SKM-1 treated with dmso at 0.1 percent for 144 hours (cell line): Measurements from ENCODE around the gene RRBP1.

ENCODE experiments used
- DNase-seq: peaks from one replicate; lab custom pipeline; 2025; ENCODE audit not compliant: unreplicated experiment; lab: John Stamatoyannopoulos, UW

RRBP1 gene

GRCh38 chr20:17682103-17682888 is at the start of gene RRBP1:
RRBP1 (minus strand) TSS chr20:17682242; CDS start chr20:17660507, 21,735 bp downstream.
- peak; percentile 79 for DNase-seq

GRCh38 chr20:17731233-17731632 is 49.2 kb upstream of the RRBP1 start:
- no peak for DNase-seq

- DNase-seq = no peak
Measured at GRCh38 chr20:17730071-17730470, 48.0 kb upstream of the RRBP1 start.

- no peak for DNase-seq
Measured at GRCh38 chr20:17728074-17728473, 46.0 kb upstream of the RRBP1 start.

GRCh38 chr20:17727351-17727750 is 45.3 kb upstream of the RRBP1 start:
- DNase-seq = no peak

- no peak for DNase-seq
Measured at GRCh38 chr20:17726902-17727301, 44.9 kb upstream of the RRBP1 start.

- no peak for DNase-seq
Measured at GRCh38 chr20:17725094-17725835, 43.2 kb upstream of the RRBP1 start.

GRCh38 chr20:17723301-17723691 is 41.3 kb upstream of the RRBP1 start:
- no peak for DNase-seq

DNA sequence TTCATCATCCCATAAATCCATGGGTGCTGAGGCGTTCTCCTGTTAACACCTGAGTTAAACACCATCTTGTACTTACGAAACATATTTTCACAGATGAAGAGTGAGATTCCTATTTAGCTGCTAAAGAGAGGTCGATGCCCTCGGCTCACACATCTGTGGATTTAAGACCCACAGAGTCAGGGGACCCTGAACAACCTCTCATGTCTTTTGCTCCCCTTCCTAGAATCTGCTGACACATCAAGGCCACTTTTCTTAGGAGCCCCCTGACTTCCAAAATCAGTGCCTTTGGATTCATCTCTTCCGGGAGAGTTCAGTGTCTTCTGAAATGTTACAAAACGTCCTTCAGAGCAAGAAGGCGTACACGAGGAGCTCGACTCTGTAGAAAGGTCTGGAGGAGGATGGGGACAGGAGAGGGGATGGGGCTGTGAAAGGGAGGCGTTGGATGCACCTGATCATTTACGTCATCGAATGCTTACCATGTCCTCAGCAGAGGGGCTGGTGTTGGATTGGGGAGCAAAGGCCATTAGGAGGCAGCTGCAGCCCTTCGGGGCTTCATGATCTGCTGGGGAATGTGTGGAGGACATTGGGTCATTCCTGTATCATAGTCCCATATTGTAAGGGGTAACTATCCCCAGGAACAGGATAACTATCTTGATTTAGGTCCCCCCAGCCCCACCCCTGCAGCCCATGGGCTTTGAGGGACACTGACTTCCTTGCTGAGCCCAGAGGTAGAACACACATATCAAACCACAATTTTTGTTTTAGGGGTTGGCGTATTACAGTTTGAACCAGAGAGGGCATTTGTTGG is 40.7 kb upstream of the RRBP1 start:
- no peak for DNase-seq

- DNase-seq = no peak
Measured at GRCh38 chr20:17721802-17722486, 39.9 kb upstream of the RRBP1 start.

DNA sequence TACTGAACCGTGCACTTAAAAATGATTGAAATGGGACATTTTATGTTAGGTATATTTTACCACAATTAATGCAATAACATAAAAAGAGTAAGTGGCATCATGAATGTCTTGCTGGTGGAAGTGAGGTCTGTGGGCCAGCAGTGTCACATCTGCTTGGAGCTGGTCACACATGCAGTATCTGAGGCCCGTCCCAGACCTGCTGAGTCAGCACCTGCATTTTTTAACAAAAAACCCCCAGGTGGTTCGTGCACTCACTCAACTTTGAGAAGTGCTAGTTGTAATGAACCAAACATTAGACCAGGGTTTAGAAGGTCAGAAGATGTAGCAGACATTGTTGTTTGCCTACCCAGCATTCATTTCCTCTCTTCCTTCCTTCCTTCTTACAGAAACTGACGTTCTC is 38.7 kb upstream of the RRBP1 start:
- DNase-seq = no peak

DNA sequence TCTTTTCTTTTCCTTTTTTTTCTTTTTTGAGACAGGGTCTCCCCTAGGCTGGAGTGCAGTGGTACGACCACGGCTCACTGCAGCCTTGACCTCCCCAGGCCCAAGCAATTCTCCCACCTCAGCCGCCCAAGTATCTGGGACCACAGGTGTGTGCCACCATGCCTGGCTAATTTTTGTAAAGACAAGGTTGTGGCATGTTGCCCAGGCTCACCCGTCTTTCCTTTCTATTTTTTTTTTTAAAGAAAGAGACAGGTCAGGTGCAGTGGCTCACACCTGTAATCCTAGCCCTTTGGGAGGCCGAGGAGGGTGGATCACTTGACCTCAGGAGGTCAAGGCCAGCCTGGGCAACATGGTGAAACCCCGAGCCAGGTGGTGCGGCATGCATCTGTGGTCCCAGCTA is 34.3 kb upstream of the RRBP1 start:
- DNase-seq = no peak

- DNase-seq = no peak
Measured at GRCh38 chr20:17715075-17715474, 33.0 kb upstream of the RRBP1 start.

DNA sequence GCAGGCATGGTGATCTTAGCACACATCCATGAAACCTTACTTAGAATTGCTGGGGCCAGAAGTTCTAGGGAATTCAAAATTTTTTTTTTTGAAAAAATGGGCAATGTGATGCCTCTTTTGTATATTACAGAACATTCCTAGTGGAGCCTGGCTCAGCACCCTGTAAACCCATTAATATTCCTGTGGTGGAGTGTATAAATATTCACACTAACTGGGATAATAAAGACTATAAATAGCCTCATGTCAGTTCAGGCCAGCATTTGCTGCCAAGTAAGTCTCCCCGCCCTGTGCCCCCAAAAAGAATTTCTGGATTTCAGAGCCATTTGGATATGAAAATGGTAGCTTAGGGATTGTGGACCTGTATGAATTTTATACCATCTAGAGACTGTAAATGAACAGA is 32.6 kb upstream of the RRBP1 start:
- no peak for DNase-seq

- no peak for DNase-seq
Measured at GRCh38 chr20:17712708-17713107, 30.7 kb upstream of the RRBP1 start.

DNA sequence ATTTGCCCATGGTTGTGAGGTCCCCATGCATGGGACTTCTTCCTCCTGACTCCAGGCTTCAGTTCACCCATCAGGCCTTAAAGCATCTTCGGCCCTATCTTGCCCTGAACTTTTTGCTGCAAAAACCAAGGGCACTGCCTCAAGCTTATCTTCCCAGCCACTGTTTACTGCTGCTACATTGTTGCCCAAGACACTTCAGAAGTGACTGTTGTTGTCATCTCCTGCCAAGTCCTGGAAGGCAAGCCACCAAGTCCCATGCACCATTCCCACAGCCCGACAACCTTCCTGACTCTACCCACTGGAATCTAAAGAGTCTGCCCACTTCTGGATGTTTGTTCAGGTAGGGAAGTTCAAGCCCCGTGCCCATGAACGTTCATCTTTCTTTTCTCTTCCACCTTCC is 30.2 kb upstream of the RRBP1 start:
- DNase-seq = no peak

GRCh38 chr20:17711267-17711627 is 29.2 kb upstream of the RRBP1 start:
- no peak for DNase-seq

GRCh38 chr20:17710379-17711266 is 28.6 kb upstream of the RRBP1 start:
- no peak for DNase-seq

GRCh38 chr20:17709361-17710293 is 27.6 kb upstream of the RRBP1 start:
- no peak for DNase-seq
